Pons (tissue), 1 donor: Measurements from ENCODE around the gene METTL15.
"Not testable (repeated sequence)": the region's sequence is repeated elsewhere in the genome, so short reads cannot be mapped to it uniquely, and the experiment has no call there.

ENCODE experiments used
- DNase-seq: peaks from one replicate; pipeline ENCODE4 v3.0.0-alpha.2; 2016; ENCODE audit warnings: low spot score

METTL15 gene

DNA sequence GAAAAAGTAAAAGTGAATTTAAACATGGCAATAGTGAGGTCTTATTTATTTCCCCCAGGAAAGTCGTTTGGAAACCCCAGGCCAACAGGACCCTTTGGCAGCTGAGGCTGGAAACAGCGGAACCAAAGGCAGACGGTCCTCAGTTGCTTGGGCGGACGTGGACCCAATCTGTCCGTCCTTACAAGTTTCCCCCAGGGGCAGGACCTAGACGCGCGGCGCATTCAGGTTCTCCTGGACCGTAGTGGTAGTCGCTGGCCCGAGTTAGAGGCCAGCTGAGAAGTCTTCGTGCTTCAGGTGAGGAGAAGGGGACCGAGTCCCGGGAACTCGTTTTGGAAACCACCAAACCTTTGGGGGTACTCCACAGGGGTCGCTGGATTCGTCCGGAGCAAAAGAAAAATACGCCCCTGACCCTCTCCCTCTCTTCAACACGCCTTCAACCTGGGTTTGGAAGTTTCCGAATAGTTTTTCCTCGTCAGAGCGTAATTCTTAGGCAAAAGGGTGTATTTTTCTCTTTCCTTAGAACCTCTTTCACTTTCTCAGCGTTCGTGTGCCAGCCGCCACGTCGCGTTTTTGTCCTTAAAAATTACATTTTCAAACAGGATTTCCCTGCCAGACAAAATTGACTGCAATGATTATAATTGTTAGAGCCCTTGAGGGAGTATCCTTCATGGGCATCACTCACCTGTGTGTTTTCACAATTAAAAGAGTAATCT lies 2.1 kb downstream of the METTL15 start:
- peak; percentile 60 for DNase-seq

GRCh38 chr11:28110821-28111200 lies 2.6 kb downstream of the METTL15 start:
- peak; percentile 15 for DNase-seq

DNA sequence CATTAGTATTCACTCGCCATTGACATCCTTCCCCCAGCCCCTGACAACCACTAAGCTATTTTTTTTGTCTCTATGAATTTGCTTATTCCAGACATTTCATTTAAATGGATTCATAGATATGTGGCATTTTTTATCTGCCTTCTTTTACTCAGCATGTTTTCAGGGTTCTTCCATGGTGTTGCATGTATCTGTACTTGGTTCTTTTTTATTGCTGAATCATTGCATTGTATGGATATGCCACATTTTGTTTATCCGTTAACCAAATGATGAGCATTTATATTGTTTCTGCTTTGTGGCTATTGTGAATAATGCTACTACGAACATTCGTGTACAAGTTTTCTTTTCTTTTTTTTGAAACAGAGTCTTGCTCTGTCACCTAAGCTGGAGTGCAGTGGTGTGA lies 5.9 kb downstream of the METTL15 start:
- DNase-seq = no peak

DNA sequence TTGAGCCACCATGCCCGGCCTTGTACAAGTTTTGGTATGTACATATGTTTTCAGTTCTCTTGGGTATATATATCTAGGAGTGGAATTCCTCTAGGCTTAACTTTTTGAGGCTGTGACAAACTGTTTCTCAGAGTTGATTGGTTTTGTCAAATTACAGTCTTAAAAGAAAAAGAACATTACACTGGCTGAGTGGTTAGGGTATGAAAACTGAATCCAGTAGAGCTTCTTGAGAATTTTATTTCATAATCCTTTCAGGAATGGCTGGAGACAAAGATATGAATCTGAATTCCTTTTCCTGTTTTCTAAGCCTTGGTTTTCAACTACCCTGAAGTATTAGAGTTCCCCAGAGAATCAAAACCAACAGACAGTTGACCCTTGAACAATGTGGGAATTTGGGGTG lies 6.5 kb downstream of the METTL15 start:
- no peak for DNase-seq

DNA sequence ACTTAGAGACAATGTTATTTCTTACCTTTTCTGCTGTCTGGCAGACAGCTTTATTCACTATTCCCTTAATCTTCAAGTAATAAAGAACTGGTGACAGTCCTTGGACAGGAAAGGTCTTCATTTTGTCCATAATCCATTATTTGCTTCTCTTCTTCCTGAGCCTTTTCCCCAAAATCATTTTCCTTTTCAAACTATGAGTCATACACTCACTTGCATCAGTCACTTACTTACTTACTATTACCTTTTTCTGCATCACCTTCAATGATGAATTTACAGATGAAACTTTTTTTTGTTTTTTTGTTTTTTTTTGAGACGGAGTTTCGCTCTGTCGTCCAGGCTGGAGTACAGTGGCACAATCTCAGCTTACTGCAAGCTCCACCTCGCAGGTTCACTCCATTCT lies 9.5 kb downstream of the METTL15 start:
- DNase-seq = no peak

- no peak for DNase-seq
These were observed 15.0 kb downstream of the METTL15 start for GRCh38 chr11:28123151-28123581.

DNA sequence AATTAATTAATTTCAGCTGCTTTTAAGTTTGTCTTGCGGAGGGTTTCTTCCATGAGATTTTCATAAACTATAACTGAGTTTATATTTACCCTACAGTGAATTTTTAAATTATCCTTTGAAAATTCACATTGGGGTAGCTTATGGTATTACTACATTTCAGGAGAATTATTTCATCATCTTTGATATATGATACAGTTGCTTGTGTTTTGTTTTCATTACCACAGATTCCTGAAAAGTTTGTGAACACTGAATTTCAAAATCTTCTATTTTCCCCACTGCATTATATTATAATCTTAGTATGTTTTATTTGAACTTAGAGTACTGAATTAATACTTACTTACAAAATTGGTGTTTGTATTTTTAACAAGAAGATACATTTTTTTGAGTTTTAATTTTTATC lies 24.4 kb downstream of the METTL15 start:
- no peak for DNase-seq

GRCh38 chr11:28133146-28133545 lies 25.0 kb downstream of the METTL15 start:
- DNase-seq = no peak

- DNase-seq = not testable (repeated sequence)
These were observed 28.0 kb downstream of the METTL15 start for GRCh38 chr11:28136157-28136556.

- no peak for DNase-seq
These were observed 29.2 kb downstream of the METTL15 start for GRCh38 chr11:28137366-28137765.

DNA sequence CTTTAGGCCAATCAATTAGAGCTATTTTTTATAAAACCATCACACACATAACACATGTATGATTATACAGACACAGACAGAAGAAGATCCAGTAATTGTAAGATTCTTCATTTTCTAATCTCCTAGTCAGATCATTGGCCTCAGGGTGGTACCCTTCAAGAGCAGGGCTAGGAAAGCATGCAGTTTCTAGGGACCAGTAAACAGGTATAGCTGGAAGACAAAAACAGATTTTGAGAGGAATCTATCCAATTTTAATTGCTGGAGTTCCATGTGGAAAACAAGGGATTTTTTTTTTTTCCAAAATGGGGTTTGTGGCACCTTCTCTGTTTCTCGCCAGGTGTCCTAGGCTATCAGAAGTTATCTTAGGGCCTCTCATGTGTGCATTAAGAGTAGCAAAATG lies 29.6 kb downstream of the METTL15 start:
- no peak for DNase-seq

DNA sequence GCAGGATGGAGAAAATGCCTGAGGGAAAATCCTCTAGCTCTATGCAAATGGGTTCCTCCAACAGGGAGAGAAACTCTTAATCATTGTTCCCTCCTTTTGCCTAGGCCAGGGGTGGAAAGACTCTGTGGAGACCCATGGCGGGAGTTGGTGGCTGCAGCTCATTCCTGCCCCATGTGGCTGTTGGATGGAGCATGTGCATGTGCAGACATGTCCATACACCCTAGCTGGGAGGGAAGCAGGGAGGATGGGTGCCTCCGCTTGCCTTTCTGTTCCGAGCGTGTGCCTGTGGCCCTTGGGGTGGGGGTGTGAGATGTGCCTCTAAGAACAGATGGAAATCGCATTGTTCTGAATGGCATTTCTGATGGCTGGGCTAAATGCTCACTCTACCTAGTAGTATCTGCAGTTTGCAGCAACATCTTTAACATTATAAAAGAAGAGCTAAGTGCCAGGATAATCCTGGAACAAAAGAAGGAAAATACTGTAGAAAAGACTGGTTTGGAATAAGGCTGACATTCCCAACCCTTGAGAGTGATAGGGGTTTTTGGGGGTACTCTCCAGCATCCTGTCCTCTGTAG lies 31.7 kb downstream of the METTL15 start:
- no peak for DNase-seq

- no peak for DNase-seq
These were observed 32.7 kb downstream of the METTL15 start for GRCh38 chr11:28140689-28141455.

DNA sequence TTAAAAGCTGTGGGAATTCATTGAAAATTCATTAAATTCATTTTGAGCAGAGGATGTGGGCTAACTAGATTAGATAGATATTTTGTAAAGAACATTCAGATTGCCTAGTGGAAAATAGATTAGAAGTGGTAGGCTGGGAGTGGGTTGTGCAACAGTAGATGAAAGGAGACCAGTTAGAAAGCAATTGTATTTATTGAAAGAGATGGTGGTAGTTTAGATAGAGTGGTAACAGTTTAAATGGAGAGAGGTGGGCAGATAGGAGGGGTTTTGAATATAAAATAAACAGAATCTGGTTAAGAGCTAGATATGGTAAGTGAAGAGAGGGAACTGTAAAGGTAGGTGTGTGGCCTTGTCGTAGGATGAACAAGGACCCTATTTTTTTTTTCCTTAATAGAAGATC lies 34.5 kb downstream of the METTL15 start:
- no peak for DNase-seq

GRCh38 chr11:28144808-28145207 lies 36.6 kb downstream of the METTL15 start:
- DNase-seq = no peak

DNA sequence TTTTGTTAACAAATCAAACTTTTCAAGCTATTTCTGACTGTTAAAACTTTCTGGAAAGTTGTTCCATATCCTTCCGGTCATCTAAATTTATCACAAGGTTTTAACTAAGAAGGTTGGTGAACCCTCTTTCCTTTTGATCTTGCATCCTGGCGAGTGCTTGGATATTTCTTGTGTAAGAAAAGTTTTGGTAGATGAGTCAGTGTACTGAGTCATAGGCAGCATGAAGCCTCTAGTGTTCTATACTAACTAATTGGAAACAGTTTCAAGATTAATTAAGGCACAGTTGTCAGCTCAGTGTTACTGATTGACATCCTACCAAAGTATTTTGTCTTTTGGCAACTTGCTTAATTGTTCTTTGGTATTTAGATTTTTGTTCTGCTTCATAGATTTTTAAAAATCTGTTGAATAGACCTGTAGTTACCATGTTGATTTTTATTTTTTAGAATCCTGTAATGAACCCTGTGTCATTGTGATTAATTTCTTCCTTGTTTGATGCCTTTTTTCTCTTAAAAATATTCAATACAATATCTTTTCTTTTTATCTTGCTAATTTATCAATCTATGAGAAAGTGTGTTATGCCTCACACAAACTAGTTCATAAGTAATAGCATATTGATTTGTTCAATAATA lies 38.0 kb downstream of the METTL15 start:
- DNase-seq = peak; percentile 3

GRCh38 chr11:28152743-28153142 lies 44.6 kb downstream of the METTL15 start:
- DNase-seq = no peak

DNA sequence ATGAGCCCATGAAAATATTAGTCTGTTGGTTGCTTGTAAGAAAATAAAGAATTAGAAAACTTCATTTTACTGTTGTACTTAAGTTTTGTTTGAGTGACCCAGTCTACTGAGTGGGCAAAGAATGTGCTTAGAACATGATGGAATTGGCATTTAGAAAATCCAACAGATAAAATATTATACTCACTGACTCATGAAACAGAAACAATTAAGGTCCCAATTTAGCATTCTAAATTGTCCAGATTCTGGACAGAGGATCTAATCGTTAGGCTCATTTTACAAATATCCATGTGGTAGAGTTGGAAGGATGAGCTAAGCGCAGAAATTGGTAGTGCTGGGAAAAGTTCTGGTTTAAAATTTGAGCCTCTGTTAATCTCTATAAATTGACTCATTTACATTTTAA lies 45.4 kb downstream of the METTL15 start:
- no peak for DNase-seq

- DNase-seq = no peak
These were observed 60.5 kb downstream of the METTL15 start for GRCh38 chr11:28168718-28169117.

DNA sequence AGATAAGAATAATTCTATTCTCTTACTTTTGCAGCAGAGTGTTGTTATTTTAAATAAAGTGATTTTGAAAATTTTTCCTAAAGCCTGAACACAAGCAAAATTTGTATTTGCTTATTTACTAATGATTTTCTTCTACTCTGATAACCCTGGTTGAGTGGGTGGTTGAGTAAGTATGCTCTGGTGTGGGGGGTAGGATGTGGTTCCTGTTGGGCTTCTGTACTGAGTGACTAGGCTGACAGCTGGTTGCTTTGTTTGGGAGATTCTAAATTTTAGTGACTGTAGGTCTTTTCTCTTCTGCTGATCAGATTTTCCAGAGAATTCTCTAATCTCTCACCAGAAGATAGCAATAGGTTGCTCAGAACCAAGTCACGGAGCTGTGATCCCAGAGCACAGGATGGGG lies 61.6 kb downstream of the METTL15 start:
- no peak for DNase-seq

- no peak for DNase-seq
These were observed 62.6 kb downstream of the METTL15 start for GRCh38 chr11:28170759-28171158.

GRCh38 chr11:28176351-28176750 lies 68.2 kb downstream of the METTL15 start:
- no peak for DNase-seq

DNA sequence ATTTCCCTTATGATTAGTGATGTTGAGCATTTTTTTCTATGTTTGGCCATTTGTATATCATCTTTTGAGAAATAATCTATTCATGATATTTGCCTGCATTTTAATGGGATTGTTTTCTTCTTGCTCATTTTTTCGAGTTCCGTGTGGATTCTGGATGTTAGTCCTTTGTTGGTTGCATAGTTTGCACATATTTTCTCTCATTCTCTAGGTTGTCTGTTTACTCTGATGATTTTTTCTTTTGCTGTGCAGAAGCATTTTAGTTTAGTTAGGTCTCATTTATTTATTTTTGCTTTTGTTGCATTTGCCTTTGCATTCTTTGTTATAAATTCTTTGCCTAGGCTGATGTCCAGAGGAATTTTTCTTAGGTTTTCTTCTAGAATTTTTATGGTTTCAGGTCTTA lies 87.3 kb downstream of the METTL15 start:
- DNase-seq = no peak
